PC-3 (cell line): ENCODE measurements around the gene GRK1. TPM values are rescaled to one million over a fixed set of nuclear protein-coding genes. Genes with fewer than 3 reads are reported as not detected.

ENCODE experiments used
- ATAC-seq: fragments of 200-7000 bp; cut with Tn5 transposase; 2 replicates; pipeline ENCODE4 v1.9.1; 2020; ENCODE audit warnings: mild to moderate bottlenecking, moderate library complexity
- BruUV-seq: library from RNA; stranded (reverse); fragments of 400-500 nt; replicated peaks from 2 replicates; lab custom pipeline; 2021; lab: Mats Ljungman, UMichigan
- CTCF ChIA-PET: fragments of 300-600 bp; sonication (Branson Sonifier 250); formaldehyde crosslinking; loops from one replicate; lab custom pipeline; 2022; ENCODE audit warnings: antibody characterized with exemption; lab: Charles Lee
- POLR2A ChIA-PET: fragments of 300-600 bp; sonication (Branson Sonifier 250); formaldehyde crosslinking; loops from one replicate; lab custom pipeline; 2022; ENCODE audit warnings: antibody characterized with exemption; ENCODE audit not compliant: unreplicated experiment; lab: Charles Lee
- DNase-seq: peaks from one replicate; pipeline ENCODE4 v3.0.0-alpha.2; 2015
- H2AFZ ChIP-seq: fragments of 300-600 bp; sonication (generic); 2 replicates; pipeline ENCODE4 v1.6.0; 2016; ENCODE audit warnings: antibody characterized with exemption, low read length
- H3F3A ChIP-seq: fragments of 300-600 bp; sonication (generic); one replicate; pipeline ENCODE4 v1.6.0; 2017; ENCODE audit warnings: antibody characterized with exemption, low read length, control low read depth, mild to moderate bottlenecking; ENCODE audit not compliant: unreplicated experiment
- H3K27ac ChIP-seq: fragments of 300-600 bp; sonication (generic); 2 replicates; pipeline ENCODE4 v1.5.1; 2016; ENCODE audit warnings: mild to moderate bottlenecking, low read length
- H3K27me3 ChIP-seq: fragments of 300-600 bp; sonication (generic); 2 replicates; pipeline ENCODE4 v1.6.1; 2016; ENCODE audit warnings: low read length, mixed read lengths
- H3K36me3 ChIP-seq: fragments of 300-600 bp; sonication (generic); 2 replicates; pipeline ENCODE4 v1.6.1; 2016; ENCODE audit warnings: low read depth, mixed run types, low read length, mixed read lengths
- H3K4me1 ChIP-seq: fragments of 300-600 bp; sonication (generic); 2 replicates; pipeline ENCODE4 v1.5.1; 2016; ENCODE audit warnings: low read length; ENCODE audit not compliant: insufficient read depth
- H3K4me2 ChIP-seq: fragments of 300-600 bp; sonication (generic); 2 replicates; pipeline ENCODE4 v1.6.0; 2016; ENCODE audit warnings: low read length
- H3K4me3 ChIP-seq: fragments of 300-600 bp; sonication (generic); 2 replicates; pipeline ENCODE4 v1.5.1; 2016; ENCODE audit warnings: mild to moderate bottlenecking, low read length, mixed read lengths
- H3K79me2 ChIP-seq: fragments of 300-600 bp; sonication (generic); 2 replicates; pipeline ENCODE4 v1.6.1; 2017; ENCODE audit warnings: low read length, mixed read lengths
- H3K9ac ChIP-seq: fragments of 300-600 bp; sonication (generic); 2 replicates; pipeline ENCODE4 v1.6.0; 2016; ENCODE audit warnings: mild to moderate bottlenecking, low read length
- H3K9me2 ChIP-seq: fragments of 300-600 bp; sonication (generic); replicated peaks from 2 replicates; pipeline ENCODE4 v1.6.1; 2016; ENCODE audit warnings: mixed run types, low read length, mixed read lengths
- H3K9me3 ChIP-seq: fragments of 300-600 bp; sonication (generic); 2 replicates; pipeline ENCODE4 v1.6.1; 2016; ENCODE audit warnings: low read length, mixed read lengths
- H4K20me1 ChIP-seq: fragments of 300-600 bp; sonication (generic); 2 replicates; pipeline ENCODE4 v1.6.1; 2016; ENCODE audit warnings: low read length, mixed read lengths
- CTCF ChIP-seq: fragments of 300-600 bp; sonication (generic); conservative IDR thresholded peaks from 2 replicates; pipeline ENCODE4 v1.5.1; 2017; ENCODE audit warnings: antibody characterized with exemption, low read depth, mild to moderate bottlenecking, low read length
- EZH2 ChIP-seq: fragments of 300-600 bp; sonication (generic); IDR thresholded peaks from one replicate; pipeline ENCODE4 v1.6.1; 2017; ENCODE audit warnings: antibody characterized with exemption, mild to moderate bottlenecking, low read length; ENCODE audit not compliant: unreplicated experiment
- EZH2phosphoT487 ChIP-seq: fragments of 300-600 bp; sonication (generic); IDR thresholded peaks from 2 replicates; pipeline ENCODE4 v1.6.1; 2018; ENCODE audit warnings: mild to moderate bottlenecking, antibody characterized with exemption, low read length, borderline replicate concordance
- intact Hi-C: fragments of 100-400 bp; cut with micrococcal nuclease; formaldehyde crosslinking; loops from 2 replicates; pipeline ENCODE4 v1.9.0; 2023
- total RNA-seq: library from RNA; depleted of rRNA; stranded (reverse); fragments of >200 nt; gene quantifications from 2 replicates; pipeline ENCODE4 v1.2.3, GENCODE V29; 2014

Gene GRK1
- total RNA-seq, 1 experiment from 2014 or later = not detected

GRCh38 chr13:113633485-113633873, 33.5 kb upstream of the GRK1 start:
- CTCF ChIA-PET = no interaction called here
- BruUV-seq = no TSS peak
- Histone ChIP-seq H3K4me3 (no peak overlapping the region), H3K36me3 (peaks cover 18% of the 10 kb centered on the region), H3K9me2 (no peaks in the 10 kb centered on the region), H3K9me3 (no peaks in the 10 kb centered on the region), H3K4me2 (no peak overlapping the region), H3K27ac (no peak overlapping the region), H3K27me3 (no peaks in the 10 kb centered on the region), H4K20me1 (no peaks in the 10 kb centered on the region), H3K9ac (no peak overlapping the region), H3K4me1 (no peaks in the 10 kb centered on the region), H3F3A (no peaks in the 10 kb centered on the region), H2AFZ (no peak overlapping the region), H3K79me2 (peaks cover 17% of the 10 kb centered on the region)
- POLR2A ChIA-PET = no interaction called here
- intact Hi-C loops = no loop called here
- no peak for ATAC-seq
- no peak for DNase-seq
- TF ChIP-seq CTCF (no peak), EZH2 (no peak), EZH2phosphoT487 (no peak)

GRCh38 chr13:113634279-113635047, 32.6 kb upstream of the GRK1 start:
- H3K9ac ChIP-seq = no peak overlapping the region
- H3K9me3 ChIP-seq = no peaks in the 10 kb centered on the region
- no peaks in the 10 kb centered on the region for H3K9me2 ChIP-seq
- ATAC-seq = no peak
- H3K27ac ChIP-seq = no peak overlapping the region
- H3K4me2 ChIP-seq = no peak overlapping the region
- H4K20me1 ChIP-seq = no peaks in the 10 kb centered on the region
- H3K4me3 ChIP-seq = no peak overlapping the region
- no peaks in the 10 kb centered on the region for H3F3A ChIP-seq
- TF ChIP-seq EZH2 (no peak), CTCF (no peak), EZH2phosphoT487 (no peak)
- peaks cover 11% of the 10 kb centered on the region for H3K79me2 ChIP-seq
- DNase-seq = no peak
- H3K27me3 ChIP-seq = no peaks in the 10 kb centered on the region
- H3K4me1 ChIP-seq = no peaks in the 10 kb centered on the region
- ChIA-PET CTCF (no interaction called here), POLR2A (no interaction called here)
- H3K36me3 ChIP-seq = peaks cover 23% of the 10 kb centered on the region
- no peak overlapping the region for H2AFZ ChIP-seq
- intact Hi-C loops = loop anchor here (2.0 kb wide), 1 partner anchor 14 kb away; no protein-coding TSS in a partner anchor
- no TSS peak for BruUV-seq

- H3K4me1 ChIP-seq = no peaks in the 10 kb centered on the region
- H3K79me2 ChIP-seq = peaks cover 5% of the 10 kb centered on the region
- H3K27ac ChIP-seq = no peak overlapping the region
- CTCF ChIA-PET = no interaction called here
- DNase-seq (no peak), ATAC-seq (no peak)
- H3K36me3 ChIP-seq = peaks cover 27% of the 10 kb centered on the region
- intact Hi-C loops = loop anchor here (2.0 kb wide), 1 partner anchor 14 kb away; no protein-coding TSS in a partner anchor
- H3K9ac ChIP-seq = no peak overlapping the region
- no peak overlapping the region for H3K4me2 ChIP-seq
- no TSS peak for BruUV-seq
- no peaks in the 10 kb centered on the region for H3K9me2 ChIP-seq
- H3F3A ChIP-seq = no peaks in the 10 kb centered on the region
- no peak overlapping the region for H3K4me3 ChIP-seq
- H2AFZ ChIP-seq = no peak overlapping the region
- TF ChIP-seq CTCF (no peak), EZH2phosphoT487 (no peak), EZH2 (no peak)
- H4K20me1 ChIP-seq = no peaks in the 10 kb centered on the region
- POLR2A ChIA-PET = no interaction called here
- H3K9me3 ChIP-seq = no peaks in the 10 kb centered on the region
- no peaks in the 10 kb centered on the region for H3K27me3 ChIP-seq
Measured at GRCh38 chr13:113635048-113635420, 32.0 kb upstream of the GRK1 start.
